Neural cell (in vitro differentiated cells): ENCODE results near the gene GRHL1. TPM values are rescaled to one million over a fixed set of nuclear protein-coding genes. Genes with fewer than 3 reads are reported as not detected.

Experiments used
- H2AFZ ChIP-seq: fragments of 200-600, 300-800 bp; sonication (generic), shearing (Covaris generic); 2 replicates; pipeline ENCODE4 v1.6.0; 2014; ENCODE audit warnings: low read depth, mild to moderate bottlenecking, antibody characterized with exemption, low read length, moderate library complexity
- H3F3A ChIP-seq: fragments of 200-600 bp; shearing (Covaris generic); 2 replicates; pipeline ENCODE4 v1.6.1; 2016; ENCODE audit warnings: mild to moderate bottlenecking, moderate library complexity, mixed read lengths, antibody characterized with exemption, low read length; ENCODE audit not compliant: insufficient read depth, poor library complexity, severe bottlenecking
- H3K27ac ChIP-seq: fragments of 200-600, 300-800 bp; sonication (generic), shearing (Covaris generic); 2 replicates; pipeline ENCODE4 v1.5.1; 2014; ENCODE audit warnings: mild to moderate bottlenecking, low read length, moderate library complexity
- H3K27me3 ChIP-seq: fragments of 300-800, 200-600 bp; sonication (generic), shearing (Covaris generic); 2 replicates; pipeline ENCODE4 v1.6.0; 2014; ENCODE audit warnings: mild to moderate bottlenecking, low read depth, low read length, moderate library complexity; ENCODE audit not compliant: insufficient read depth
- H3K36me3 ChIP-seq: fragments of 300-800, 200-600 bp; sonication (generic), shearing (Covaris generic); 2 replicates; pipeline ENCODE4 v1.5.1; 2014; ENCODE audit warnings: mild to moderate bottlenecking, antibody characterized with exemption, low read length, moderate library complexity; ENCODE audit not compliant: insufficient read depth
- H3K4me2 ChIP-seq: fragments of 300-800, 200-600 bp; sonication (generic), shearing (Covaris generic); 2 replicates; pipeline ENCODE4 v1.6.0; 2014; ENCODE audit warnings: mild to moderate bottlenecking, low read length
- H3K4me3 ChIP-seq: fragments of 300-800, 200-600 bp; sonication (generic), shearing (Covaris generic); 2 replicates; pipeline ENCODE4 v1.5.1; 2014; ENCODE audit warnings: mild to moderate bottlenecking, low read length, moderate library complexity
- H3K79me2 ChIP-seq: fragments of 200-600 bp; shearing (Covaris generic); replicated peaks from 2 replicates; pipeline ENCODE4 v1.6.0; 2014; ENCODE audit warnings: mild to moderate bottlenecking, low read length, moderate library complexity; ENCODE audit not compliant: insufficient read depth
- H3K9ac ChIP-seq: fragments of 300-800, 200-600 bp; sonication (generic), shearing (Covaris generic); 2 replicates; pipeline ENCODE4 v1.6.1; 2016; ENCODE audit warnings: mild to moderate bottlenecking, low read length, mixed read lengths
- H3K9me2 ChIP-seq: fragments of 200-600 bp; shearing (Covaris generic); 2 replicates; pipeline ENCODE4 v1.6.1; 2016; ENCODE audit warnings: mild to moderate bottlenecking, low read length, mixed read lengths; ENCODE audit not compliant: insufficient read depth
- H3K9me3 ChIP-seq: fragments of 200-600, 300-800 bp; sonication (generic), shearing (Covaris generic); 2 replicates; pipeline ENCODE4 v1.6.1; 2016; ENCODE audit warnings: mild to moderate bottlenecking, mixed run types, low read length, moderate library complexity, mixed read lengths
- H4K20me1 ChIP-seq: fragments of 200-600 bp; shearing (Covaris generic); 2 replicates; pipeline ENCODE4 v1.6.1; 2016; ENCODE audit warnings: mild to moderate bottlenecking, mixed run types; ENCODE audit not compliant: insufficient read depth
- CTCF ChIP-seq: fragments of 450-650 bp; IDR thresholded peaks from 2 replicates; pipeline ENCODE4 v1.5.1; 2014; ENCODE audit warnings: antibody characterized with exemption, mild to moderate bottlenecking, moderate library complexity; ENCODE audit not compliant: poor library complexity, severe bottlenecking
- EP300 ChIP-seq: fragments of 450-650 bp; conservative IDR thresholded peaks from 2 replicates; pipeline ENCODE4 v1.6.1; 2014; ENCODE audit warnings: antibody characterized with exemption, mild to moderate bottlenecking, moderate library complexity; ENCODE audit not compliant: poor library complexity, severe bottlenecking
- EZH2 ChIP-seq: fragments of 200-600, 300-800 bp; shearing (Covaris generic), sonication (generic); IDR thresholded peaks from 2 replicates; pipeline ENCODE4 v1.6.1; 2014; ENCODE audit warnings: antibody characterized with exemption, low read length, borderline replicate concordance, mild to moderate bottlenecking; ENCODE audit not compliant: insufficient read depth, poor library complexity, severe bottlenecking
- MXI1 ChIP-seq: fragments of 450-650 bp; conservative IDR thresholded peaks from 2 replicates; pipeline ENCODE4 v1.6.1; 2014; ENCODE audit warnings: antibody characterized with exemption, mild to moderate bottlenecking; ENCODE audit not compliant: poor library complexity, severe bottlenecking
- POLR2AphosphoS5 ChIP-seq: IDR thresholded peaks from 2 replicates; pipeline ENCODE4 v1.6.1; 2012
- RAD21 ChIP-seq: fragments of 450-650 bp; conservative IDR thresholded peaks from 2 replicates; pipeline ENCODE4 v1.6.1; 2014; ENCODE audit warnings: antibody characterized with exemption, mild to moderate bottlenecking, moderate library complexity
- SMC3 ChIP-seq: fragments of 450-650 bp; conservative IDR thresholded peaks from 2 replicates; pipeline ENCODE4 v1.6.1; 2014; ENCODE audit warnings: antibody characterized with exemption, mild to moderate bottlenecking, moderate library complexity; ENCODE audit not compliant: poor library complexity
- TAF1 ChIP-seq: IDR thresholded peaks from 2 replicates; pipeline ENCODE4 v1.6.1; 2012; ENCODE audit warnings: low read depth
- polyA plus RNA-seq: library from polyadenylated mRNA; depleted of rRNA; stranded (reverse); fragments of >200 nt; gene quantifications from 2 replicates; pipeline ENCODE4 v1.2.3, GENCODE V29; 2014
- TF ChIP-seq, protein P1 (sequence below): IDR thresholded peaks from 2 replicates; pipeline ENCODE4 v1.6.1; 2012; ENCODE audit warnings: borderline replicate concordance

The GRHL1 gene
- polyA plus RNA-seq, 1 donor from 2014 or later = 26.3 TPM

GRCh38 chr2:9997936-9998335 is 46.4 kb downstream of the GRHL1 start:
- Histone ChIP-seq H3K9me2 (no peaks in the 10 kb centered on the region), H3K4me3 (no peak overlapping the region), H3F3A (no peaks in the 10 kb centered on the region)

GRCh38 chr2:9998916-9999654 is 47.6 kb downstream of the GRHL1 start:
- no peaks in the 10 kb centered on the region for H3K9me2 ChIP-seq
- H3K4me2 ChIP-seq = no peak overlapping the region
- H3K4me3 ChIP-seq = no peak overlapping the region
- H3K27ac ChIP-seq = no peak overlapping the region
- no peaks in the 10 kb centered on the region for H4K20me1 ChIP-seq
- no peaks in the 10 kb centered on the region for H3K27me3 ChIP-seq
- H3K79me2 ChIP-seq = no peaks in the 10 kb centered on the region
- H2AFZ ChIP-seq = no peak overlapping the region
- H3K36me3 ChIP-seq = peaks cover 7% of the 10 kb centered on the region
- no peaks in the 10 kb centered on the region for H3F3A ChIP-seq
- H3K9ac ChIP-seq = no peak overlapping the region
- H3K9me3 ChIP-seq = no peaks in the 10 kb centered on the region
- TF ChIP-seq SMC3 (no peak), TAF1 (no peak), EZH2 (no peak), MXI1 (no peak), POLR2AphosphoS5 (no peak), EP300 (no peak)
- TF ChIP-seq, protein P1, sequence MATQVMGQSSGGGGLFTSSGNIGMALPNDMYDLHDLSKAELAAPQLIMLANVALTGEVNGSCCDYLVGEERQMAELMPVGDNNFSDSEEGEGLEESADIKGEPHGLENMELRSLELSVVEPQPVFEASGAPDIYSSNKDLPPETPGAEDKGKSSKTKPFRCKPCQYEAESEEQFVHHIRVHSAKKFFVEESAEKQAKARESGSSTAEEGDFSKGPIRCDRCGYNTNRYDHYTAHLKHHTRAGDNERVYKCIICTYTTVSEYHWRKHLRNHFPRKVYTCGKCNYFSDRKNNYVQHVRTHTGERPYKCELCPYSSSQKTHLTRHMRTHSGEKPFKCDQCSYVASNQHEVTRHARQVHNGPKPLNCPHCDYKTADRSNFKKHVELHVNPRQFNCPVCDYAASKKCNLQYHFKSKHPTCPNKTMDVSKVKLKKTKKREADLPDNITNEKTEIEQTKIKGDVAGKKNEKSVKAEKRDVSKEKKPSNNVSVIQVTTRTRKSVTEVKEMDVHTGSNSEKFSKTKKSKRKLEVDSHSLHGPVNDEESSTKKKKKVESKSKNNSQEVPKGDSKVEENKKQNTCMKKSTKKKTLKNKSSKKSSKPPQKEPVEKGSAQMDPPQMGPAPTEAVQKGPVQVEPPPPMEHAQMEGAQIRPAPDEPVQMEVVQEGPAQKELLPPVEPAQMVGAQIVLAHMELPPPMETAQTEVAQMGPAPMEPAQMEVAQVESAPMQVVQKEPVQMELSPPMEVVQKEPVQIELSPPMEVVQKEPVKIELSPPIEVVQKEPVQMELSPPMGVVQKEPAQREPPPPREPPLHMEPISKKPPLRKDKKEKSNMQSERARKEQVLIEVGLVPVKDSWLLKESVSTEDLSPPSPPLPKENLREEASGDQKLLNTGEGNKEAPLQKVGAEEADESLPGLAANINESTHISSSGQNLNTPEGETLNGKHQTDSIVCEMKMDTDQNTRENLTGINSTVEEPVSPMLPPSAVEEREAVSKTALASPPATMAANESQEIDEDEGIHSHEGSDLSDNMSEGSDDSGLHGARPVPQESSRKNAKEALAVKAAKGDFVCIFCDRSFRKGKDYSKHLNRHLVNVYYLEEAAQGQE = no peak

More at GRCh38 chr2:9997936-9998335, 46.4 kb downstream of the GRHL1 start:
- no peaks in the 10 kb centered on the region for H3K79me2 ChIP-seq
- peaks cover 7% of the 10 kb centered on the region for H3K36me3 ChIP-seq
- H3K4me2 ChIP-seq = no peak overlapping the region
- H3K9ac ChIP-seq = no peak overlapping the region
- no peaks in the 10 kb centered on the region for H4K20me1 ChIP-seq
- no peaks in the 10 kb centered on the region for H3K9me3 ChIP-seq
- H3K27ac ChIP-seq = peak overlapping the region; percentile 53
- H2AFZ ChIP-seq = no peak overlapping the region
- TF ChIP-seq SMC3 = no peak
- TF ChIP-seq TAF1 = no peak
- no peak for TF ChIP-seq EP300
- TF ChIP-seq CTCF = no peak
- no peak for TF ChIP-seq MXI1
- TF ChIP-seq POLR2AphosphoS5 = no peak
- no peak for TF ChIP-seq EZH2
- no peak for TF ChIP-seq RAD21
- TF ChIP-seq, protein P1 = no peak
- no peaks in the 10 kb centered on the region for H3K27me3 ChIP-seq
